GM21825 (cell line): ENCODE results near the gene PAM.

Source experiments
- ATAC-seq: cut with Tn5 transposase; IDR thresholded peaks from one replicate; pipeline ENCODE4 v1.9.1; 2021; ENCODE audit warnings: mild to moderate bottlenecking, moderate library complexity; ENCODE audit not compliant: unreplicated experiment

Gene PAM

GRCh38 chr5:102807878-102808502 lies 52.9 kb downstream of the PAM start:
- no peak for ATAC-seq

- no peak for ATAC-seq
These were observed 53.9 kb downstream of the PAM start for GRCh38 chr5:102809033-102809432.

- ATAC-seq: peak; percentile 46
These were observed 56.9 kb downstream of the PAM start for GRCh38 chr5:102811972-102812371.

GRCh38 chr5:102813740-102814139 lies 58.6 kb downstream of the PAM start:
- no peak for ATAC-seq

GRCh38 chr5:102815084-102815483 lies 60.0 kb downstream of the PAM start:
- no peak for ATAC-seq

- ATAC-seq: no peak
These were observed 60.6 kb downstream of the PAM start for GRCh38 chr5:102815540-102816332.

GRCh38 chr5:102818345-102818744 lies 63.2 kb downstream of the PAM start:
- ATAC-seq: no peak

GRCh38 chr5:102818934-102819333 lies 63.8 kb downstream of the PAM start:
- no peak for ATAC-seq

- no peak for ATAC-seq
These were observed 64.5 kb downstream of the PAM start for GRCh38 chr5:102819634-102820033.

- ATAC-seq: no peak
These were observed 68.4 kb downstream of the PAM start for GRCh38 chr5:102823441-102823874.

GRCh38 chr5:102826629-102827028 lies 71.5 kb downstream of the PAM start:
- no peak for ATAC-seq

GRCh38 chr5:102830241-102830640 lies 75.1 kb downstream of the PAM start:
- no peak for ATAC-seq

GRCh38 chr5:102832445-102832844 lies 77.3 kb downstream of the PAM start:
- no peak for ATAC-seq

- no peak for ATAC-seq
These were observed 78.0 kb downstream of the PAM start for GRCh38 chr5:102833146-102833545.

- ATAC-seq: no peak
These were observed 79.4 kb downstream of the PAM start for GRCh38 chr5:102834438-102834964.

GRCh38 chr5:102835717-102836116 lies 80.6 kb downstream of the PAM start:
- ATAC-seq: no peak

GRCh38 chr5:102841021-102841420 lies 85.9 kb downstream of the PAM start:
- ATAC-seq: no peak

- ATAC-seq: no peak
These were observed 88.9 kb downstream of the PAM start for GRCh38 chr5:102843997-102844396.

- no peak for ATAC-seq
These were observed 89.9 kb downstream of the PAM start for GRCh38 chr5:102845041-102845440.

GRCh38 chr5:102850503-102850902 lies 95.4 kb downstream of the PAM start:
- ATAC-seq: no peak

- no peak for ATAC-seq
These were observed 98.6 kb downstream of the PAM start for GRCh38 chr5:102853680-102854079.

- ATAC-seq: no peak
These were observed 100.7 kb downstream of the PAM start for GRCh38 chr5:102855681-102856388.
